HG02571 (cell line): ENCODE data around the gene CEBPZOS.
"Not testable (repeated sequence)": the region's sequence is repeated elsewhere in the genome, so short reads cannot be mapped to it uniquely, and the experiment has no call there.

Experiments used
- ATAC-seq: cut with Tn5 transposase; IDR thresholded peaks from one replicate; pipeline ENCODE4 v1.9.1; 2021; ENCODE audit warnings: mild to moderate bottlenecking, moderate library complexity; ENCODE audit not compliant: unreplicated experiment

CEBPZOS gene

GRCh38 chr2:37190290-37190689 lies 6.0 kb upstream of the CEBPZOS start:
- ATAC-seq: no peak

- no peak for ATAC-seq
Measured at GRCh38 chr2:37191253-37191652, 5.0 kb upstream of the CEBPZOS start.

GRCh38 chr2:37191747-37192146 lies 4.5 kb upstream of the CEBPZOS start:
- no peak for ATAC-seq

- ATAC-seq: no peak
Measured at GRCh38 chr2:37192551-37192950, 3.7 kb upstream of the CEBPZOS start.

GRCh38 chr2:37195862-37196319 lies 405 bp upstream of the CEBPZOS start:
- ATAC-seq: not testable (repeated sequence)

GRCh38 chr2:37198681-37199065 lies 2.4 kb downstream of the CEBPZOS start:
- ATAC-seq: no peak

GRCh38 chr2:37201208-37201607 lies 4.9 kb downstream of the CEBPZOS start:
- ATAC-seq: no peak

GRCh38 chr2:37201766-37202165 lies 5.5 kb downstream of the CEBPZOS start:
- no peak for ATAC-seq

- no peak for ATAC-seq
Measured at GRCh38 chr2:37203708-37204107, 7.4 kb downstream of the CEBPZOS start.

GRCh38 chr2:37205071-37205661 lies 8.9 kb downstream of the CEBPZOS start:
- ATAC-seq: not testable (repeated sequence)

- no peak for ATAC-seq
Measured at GRCh38 chr2:37205689-37206341, 9.5 kb downstream of the CEBPZOS start.

- ATAC-seq: not testable (repeated sequence)
Measured at GRCh38 chr2:37206760-37207159, 10.5 kb downstream of the CEBPZOS start.

GRCh38 chr2:37211212-37211611 lies 14.9 kb downstream of the CEBPZOS start:
- no peak for ATAC-seq

- ATAC-seq: no peak
Measured at GRCh38 chr2:37211939-37212338, 15.6 kb downstream of the CEBPZOS start.

- ATAC-seq: no peak
Measured at GRCh38 chr2:37215250-37215649, 19.0 kb downstream of the CEBPZOS start.

GRCh38 chr2:37219046-37219445 lies 22.8 kb downstream of the CEBPZOS start:
- no peak for ATAC-seq

- ATAC-seq: no peak
Measured at GRCh38 chr2:37223131-37223530, 26.8 kb downstream of the CEBPZOS start.

- no peak for ATAC-seq
Measured at GRCh38 chr2:37224063-37224462, 27.8 kb downstream of the CEBPZOS start.

- not testable (repeated sequence) for ATAC-seq
Measured at GRCh38 chr2:37225129-37225528, 28.8 kb downstream of the CEBPZOS start.

- no peak for ATAC-seq
Measured at GRCh38 chr2:37226863-37227262, 30.6 kb downstream of the CEBPZOS start.

- no peak for ATAC-seq
Measured at GRCh38 chr2:37228788-37229187, 32.5 kb downstream of the CEBPZOS start.

GRCh38 chr2:37230581-37230980 lies 34.3 kb downstream of the CEBPZOS start:
- ATAC-seq: no peak
